HT-29 (cell line): ENCODE results near the gene LRRC8E. TPM values are rescaled to one million over a fixed set of nuclear protein-coding genes. Genes with fewer than 3 reads are reported as not detected.
"Not testable (repeated sequence)": the region's sequence is repeated elsewhere in the genome, so short reads cannot be mapped to it uniquely, and the experiment has no call there.

Experiments
- DNase-seq: peaks from one replicate; pipeline ENCODE4 v3.0.0-alpha.2; 2015; ENCODE audit warnings: low spot score
- total RNA-seq: library from RNA; depleted of rRNA; stranded (reverse); fragments of >200 nt; shearing (Covaris generic); gene quantifications from 2 replicates; pipeline ENCODE4 v1.2.3, GENCODE V29; 2014

LRRC8E gene
- total RNA-seq, 1 experiment from 2014 or later: 19.8 TPM

DNA sequence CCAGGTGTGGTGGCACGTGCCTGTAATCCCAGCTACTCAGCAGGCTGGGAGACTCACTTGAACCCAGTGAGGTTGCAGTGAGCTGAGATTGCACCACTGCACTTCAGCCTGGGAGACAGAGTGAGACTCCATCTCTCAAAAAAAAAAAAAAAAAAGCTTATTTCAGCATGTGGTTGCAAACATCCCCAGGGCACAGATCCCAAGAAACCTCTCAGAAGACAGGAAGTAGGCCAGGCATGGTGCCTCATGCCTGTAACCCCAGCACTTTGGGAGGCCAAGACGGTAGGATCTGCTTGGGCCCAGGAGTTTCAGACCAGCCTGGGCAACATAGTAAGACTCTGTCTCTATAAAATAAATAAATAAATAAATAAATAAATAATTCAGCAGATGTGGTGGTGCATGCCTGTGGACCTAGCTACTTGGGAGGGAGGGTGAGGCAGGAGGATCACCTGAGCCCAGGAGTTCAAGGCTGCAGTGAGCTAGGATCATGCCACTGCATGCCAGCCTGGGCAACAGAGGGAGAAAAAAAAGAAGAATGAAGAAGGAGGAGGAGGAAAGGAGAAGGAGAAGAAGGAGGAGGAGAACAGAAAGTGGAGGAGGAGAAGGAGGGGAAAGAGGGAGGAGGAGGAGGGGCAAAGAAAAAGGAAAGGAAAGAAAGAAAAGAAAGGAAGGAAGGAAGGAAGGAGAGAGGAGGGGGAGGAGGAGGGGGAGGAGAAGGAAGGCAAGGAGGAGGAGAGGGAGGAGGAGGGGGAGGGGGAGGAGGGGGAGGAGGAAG lies 4.3 kb upstream of the LRRC8E start:
- no peak for DNase-seq

GRCh38 chr19:7885818-7886217 lies 2.5 kb upstream of the LRRC8E start:
- peak; percentile 11 for DNase-seq

GRCh38 chr19:7887408-7888144 lies 734 bp upstream of the LRRC8E start:
- no peak for DNase-seq

- DNase-seq: no peak
These were observed 512 bp downstream of the LRRC8E start for GRCh38 chr19:7888826-7889217.

DNA sequence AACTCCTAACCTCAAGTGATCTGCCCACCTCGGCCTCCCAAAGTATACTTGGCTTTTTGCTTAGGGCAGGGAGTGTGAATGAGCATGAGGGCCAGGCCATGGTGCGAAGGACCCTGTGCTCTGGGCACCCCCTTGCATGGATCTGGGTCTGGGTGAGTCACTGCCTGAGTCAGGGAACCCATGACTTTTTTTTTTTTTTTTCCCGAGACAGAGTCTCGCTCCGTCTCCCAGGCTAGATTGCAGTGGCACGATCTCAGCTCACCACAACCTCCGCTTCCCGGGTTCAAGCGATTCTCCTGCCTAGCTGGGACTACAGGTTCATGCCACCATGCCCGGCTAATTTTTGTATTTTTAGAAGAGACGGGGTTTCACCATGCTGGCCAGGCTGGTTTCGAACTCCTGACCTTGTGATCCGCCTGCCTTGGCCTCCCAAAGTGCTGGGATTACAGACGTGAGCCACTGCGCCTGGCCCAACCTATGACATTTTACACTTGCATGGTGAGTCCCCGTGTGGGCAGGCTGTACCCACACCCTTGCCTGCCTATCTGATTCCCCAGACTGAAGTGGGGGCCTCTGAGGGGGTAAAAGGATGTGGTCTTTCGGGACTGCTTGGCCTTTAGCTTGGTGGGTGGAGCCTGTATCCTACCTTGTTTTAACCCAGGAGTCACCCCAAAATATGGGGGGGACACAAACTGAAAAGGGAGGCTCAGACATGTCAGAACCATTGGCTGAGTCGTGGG lies 5.2 kb downstream of the LRRC8E start:
- DNase-seq: not testable (repeated sequence)

DNA sequence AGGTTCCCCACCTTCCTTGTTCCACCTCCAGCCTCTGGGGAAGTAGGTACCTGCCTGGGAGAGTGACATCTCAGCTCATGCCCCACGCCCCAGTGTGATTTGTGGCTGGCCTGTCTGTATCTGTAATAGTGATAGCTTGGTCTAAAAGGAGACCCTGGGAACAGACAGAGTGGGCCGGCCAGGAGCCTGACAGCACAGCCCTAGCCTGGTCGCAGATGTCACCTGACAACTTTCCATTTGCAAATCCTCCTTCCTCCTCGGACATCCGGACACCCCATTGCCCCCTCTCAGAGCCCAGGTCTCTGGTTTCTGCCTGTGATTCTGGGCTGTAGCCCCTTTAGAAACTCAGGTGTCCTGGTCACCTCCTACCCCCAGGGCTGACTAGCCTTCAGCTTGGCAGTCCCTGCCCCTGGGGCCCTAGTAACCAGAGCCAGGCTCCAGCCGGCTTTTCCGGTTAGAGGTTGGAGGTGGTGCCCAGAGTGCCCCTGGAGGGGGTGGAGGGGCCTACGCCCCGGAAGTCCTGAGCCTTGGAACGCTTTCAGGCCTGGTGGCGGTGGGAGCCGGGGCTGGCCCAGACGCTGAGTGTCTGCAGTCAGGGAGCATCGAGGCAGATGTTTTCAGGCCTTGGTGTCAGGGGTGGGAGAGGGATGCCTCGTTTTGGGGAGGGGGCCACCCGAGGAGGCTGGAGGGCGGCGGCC lies 6.5 kb downstream of the LRRC8E start:
- peak; percentile 82 for DNase-seq

DNA sequence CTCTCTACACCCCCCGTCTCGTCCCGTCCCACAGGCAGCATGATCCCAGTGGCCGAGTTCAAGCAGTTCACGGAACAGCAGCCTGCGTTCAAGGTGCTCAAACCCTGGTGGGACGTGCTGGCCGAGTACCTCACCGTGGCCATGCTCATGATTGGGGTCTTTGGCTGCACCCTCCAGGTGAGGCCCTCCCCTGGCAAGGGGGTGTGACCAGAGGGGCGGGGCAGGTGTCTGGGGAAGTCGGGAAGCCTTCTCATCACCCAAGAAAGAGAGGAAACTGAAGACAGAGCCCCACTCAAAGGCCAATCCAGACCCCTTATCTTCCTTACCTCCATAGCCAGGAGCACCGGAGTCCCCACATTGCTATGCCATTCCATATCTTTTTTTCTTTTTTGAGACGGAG lies 7.3 kb downstream of the LRRC8E start:
- no peak for DNase-seq

- DNase-seq: no peak
These were observed 9.0 kb downstream of the LRRC8E start for GRCh38 chr19:7897292-7897691.

DNA sequence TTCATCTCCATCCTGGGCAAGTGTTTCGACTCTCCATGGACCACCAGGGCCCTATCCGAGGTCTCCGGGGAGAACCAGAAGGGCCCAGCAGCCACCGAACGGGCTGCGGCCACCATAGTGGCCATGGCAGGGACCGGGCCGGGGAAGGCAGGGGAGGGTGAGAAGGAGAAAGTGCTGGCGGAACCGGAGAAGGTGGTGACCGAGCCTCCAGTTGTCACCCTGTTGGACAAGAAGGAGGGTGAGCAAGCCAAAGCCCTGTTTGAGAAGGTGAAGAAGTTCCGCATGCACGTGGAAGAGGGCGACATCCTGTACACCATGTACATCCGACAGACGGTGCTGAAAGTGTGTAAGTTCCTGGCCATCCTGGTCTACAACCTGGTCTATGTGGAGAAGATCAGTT lies 10.7 kb downstream of the LRRC8E start:
- no peak for DNase-seq

GRCh38 chr19:7899751-7900378 lies 11.6 kb downstream of the LRRC8E start:
- DNase-seq: no peak

DNA sequence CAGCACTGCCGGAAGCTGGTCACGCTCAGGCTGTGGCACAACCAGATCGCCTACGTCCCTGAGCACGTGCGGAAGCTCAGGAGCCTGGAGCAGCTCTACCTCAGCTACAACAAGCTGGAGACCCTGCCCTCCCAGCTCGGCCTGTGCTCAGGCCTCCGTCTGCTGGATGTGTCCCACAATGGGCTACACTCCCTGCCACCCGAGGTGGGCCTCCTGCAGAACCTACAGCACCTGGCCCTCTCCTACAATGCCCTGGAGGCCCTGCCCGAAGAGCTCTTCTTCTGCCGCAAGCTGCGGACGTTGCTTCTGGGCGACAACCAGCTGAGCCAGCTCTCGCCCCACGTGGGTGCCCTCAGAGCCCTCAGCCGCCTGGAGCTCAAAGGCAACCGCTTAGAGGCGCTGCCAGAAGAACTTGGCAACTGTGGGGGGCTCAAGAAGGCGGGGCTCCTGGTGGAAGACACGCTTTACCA lies 12.1 kb downstream of the LRRC8E start:
- DNase-seq: no peak

DNA sequence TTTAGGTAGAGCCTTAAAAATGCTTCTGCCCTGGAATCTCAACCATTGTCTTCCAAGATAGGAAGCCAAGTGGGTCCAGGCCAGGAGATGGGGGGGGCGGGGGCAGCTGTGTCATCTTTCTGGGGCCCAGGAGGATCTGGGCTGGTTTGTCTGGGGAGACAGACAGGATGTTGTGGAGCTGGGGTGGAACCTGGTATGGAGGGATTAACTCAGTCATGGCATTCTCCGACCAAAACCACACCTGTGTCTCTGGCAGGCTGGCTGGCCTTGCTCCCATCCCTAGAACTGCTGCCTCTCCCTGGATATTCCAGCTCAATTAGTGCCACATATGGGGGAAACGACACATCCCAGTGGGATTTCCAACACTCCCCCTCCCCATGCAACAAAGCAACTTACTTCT lies 12.6 kb downstream of the LRRC8E start:
- no peak for DNase-seq

GRCh38 chr19:7901337-7901736 lies 13.0 kb downstream of the LRRC8E start:
- DNase-seq: no peak

GRCh38 chr19:7902796-7903243 lies 14.5 kb downstream of the LRRC8E start:
- peak; percentile 44 for DNase-seq

- peak; percentile 98 for DNase-seq
These were observed 15.1 kb downstream of the LRRC8E start, which contains the start of gene MAP2K7 for GRCh38 chr19:7903244-7904073. MAP2K7 (plus strand) TSS chr19:7903877; CDS start chr19:7903945, 68 bp downstream.

DNA sequence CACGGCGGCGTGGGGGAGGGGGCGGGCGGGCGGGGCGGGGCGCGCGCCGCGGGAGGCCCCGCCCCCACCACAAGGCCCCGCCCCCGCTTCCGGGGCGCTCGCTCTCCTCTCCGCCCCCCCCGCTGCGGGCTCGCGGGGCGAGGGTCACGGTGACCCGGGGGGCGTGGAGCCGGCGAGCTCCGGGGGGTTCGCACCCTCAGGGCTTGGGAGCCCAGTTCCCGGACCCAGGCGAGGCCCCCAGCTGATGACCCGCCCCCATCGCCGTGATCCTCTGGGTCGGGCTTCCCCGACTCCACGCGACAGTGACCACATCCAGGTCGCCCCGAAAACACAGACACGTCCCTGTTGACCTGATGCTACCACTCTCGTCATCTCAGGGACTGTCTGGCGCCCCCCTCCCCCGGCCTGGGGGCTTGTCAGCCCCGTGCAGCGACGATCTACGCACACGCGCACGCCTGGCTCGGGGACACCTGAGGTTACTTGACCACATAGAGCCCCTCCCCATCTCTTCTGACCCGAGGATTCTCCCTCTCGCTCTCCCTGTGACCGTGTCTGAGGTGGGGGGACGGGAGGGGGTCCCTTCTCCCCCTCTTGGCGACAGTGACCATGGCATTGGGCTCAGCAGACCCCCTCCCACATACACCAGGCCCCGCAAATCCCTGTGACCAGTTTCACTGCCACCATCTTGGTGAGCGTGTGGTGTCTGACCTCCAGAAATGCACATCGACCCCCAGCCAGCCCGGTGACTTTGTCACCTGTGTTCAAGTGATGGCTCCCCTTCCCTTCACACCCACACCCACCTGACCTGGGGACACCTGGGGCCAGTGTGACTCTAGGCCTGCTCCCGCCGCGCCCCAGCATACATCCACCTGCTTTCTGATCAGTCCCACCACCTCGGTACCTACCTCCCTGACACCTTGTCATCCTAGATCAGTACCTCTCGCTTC lies 16.0 kb downstream of the LRRC8E start:
- DNase-seq: no peak

DNA sequence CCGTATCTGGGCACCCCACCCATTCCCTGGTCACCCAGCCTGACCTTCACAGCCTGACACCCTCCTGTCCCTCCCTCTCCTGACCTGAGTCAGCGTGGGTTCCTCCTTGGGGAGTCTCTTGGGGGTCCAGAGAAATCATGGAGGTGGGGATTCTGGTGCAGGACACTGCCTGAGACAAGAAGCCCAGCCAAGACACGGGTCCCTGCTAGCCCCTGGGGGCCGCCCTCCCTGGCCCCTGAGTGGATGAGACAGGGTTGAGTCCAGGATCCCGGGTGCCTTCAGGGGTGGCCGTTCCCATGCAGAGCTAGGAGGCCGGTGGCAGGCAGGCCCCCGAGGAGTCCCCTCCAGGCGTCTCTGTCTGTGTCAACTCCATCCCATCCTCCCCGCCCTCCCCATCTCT lies 17.0 kb downstream of the LRRC8E start:
- DNase-seq: no peak

GRCh38 chr19:7905859-7906258 lies 17.5 kb downstream of the LRRC8E start:
- no peak for DNase-seq

- no peak for DNase-seq
These were observed 18.8 kb downstream of the LRRC8E start for GRCh38 chr19:7907122-7907521.
